GM04504 (cell line): ENCODE results near the gene MEA1.
"Not testable (repeated sequence)": the region's sequence is repeated elsewhere in the genome, so short reads cannot be mapped to it uniquely, and the experiment has no call there.

Experiments used
- DNase-seq: peaks from one replicate; pipeline ENCODE4 v3.0.0-alpha.2; 2012; ENCODE audit warnings: low read depth

The MEA1 gene

GRCh38 chr6:43013843-43014433 lies at the start of gene MEA1, which contains the start of gene KLHDC3:
MEA1 (minus strand) TSS chr6:43013946; CDS start chr6:43013813, 133 bp downstream.
KLHDC3 (plus strand) TSS chr6:43014249; CDS start chr6:43017193, 2,944 bp downstream.
- DNase-seq = peak; percentile 100

DNA sequence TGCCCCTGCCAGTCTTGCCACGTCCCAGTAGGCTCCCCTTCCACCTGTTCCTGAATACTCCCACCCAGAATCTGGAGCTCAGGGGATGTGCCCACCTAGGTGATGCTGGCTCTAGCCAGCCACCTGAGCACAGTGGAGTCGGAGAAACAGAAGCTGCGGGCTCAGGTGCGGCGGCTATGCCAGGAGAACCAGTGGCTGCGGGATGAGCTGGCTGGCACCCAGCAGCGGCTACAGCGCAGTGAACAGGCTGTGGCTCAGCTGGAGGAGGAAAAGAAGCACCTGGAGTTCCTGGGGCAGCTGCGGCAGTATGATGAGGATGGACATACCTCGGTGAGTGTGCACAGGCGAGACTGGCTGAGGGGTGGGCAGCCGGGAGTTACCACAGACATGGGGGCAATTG lies 49.1 kb upstream of the MEA1 start:
- no peak for DNase-seq

DNA sequence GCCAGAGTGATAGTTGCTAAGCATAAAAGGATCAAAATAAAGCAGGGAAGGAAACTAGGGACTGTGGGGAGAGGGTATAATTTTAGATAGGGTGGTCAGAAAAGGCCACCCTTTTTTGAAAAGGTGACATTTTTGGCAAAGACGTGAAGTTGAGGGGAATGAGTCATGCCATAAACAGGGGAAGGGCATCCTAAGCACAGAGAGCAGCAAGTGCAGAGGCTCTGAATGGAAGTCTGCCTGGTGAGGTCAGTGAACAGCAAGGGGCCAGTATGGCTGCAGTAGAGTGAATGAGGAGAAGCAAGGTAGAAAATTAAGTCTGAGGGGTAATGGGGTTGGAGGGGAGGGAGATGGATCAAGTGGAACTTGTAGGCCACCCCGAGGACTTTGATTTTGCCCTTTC lies 48.1 kb upstream of the MEA1 start:
- DNase-seq = no peak

DNA sequence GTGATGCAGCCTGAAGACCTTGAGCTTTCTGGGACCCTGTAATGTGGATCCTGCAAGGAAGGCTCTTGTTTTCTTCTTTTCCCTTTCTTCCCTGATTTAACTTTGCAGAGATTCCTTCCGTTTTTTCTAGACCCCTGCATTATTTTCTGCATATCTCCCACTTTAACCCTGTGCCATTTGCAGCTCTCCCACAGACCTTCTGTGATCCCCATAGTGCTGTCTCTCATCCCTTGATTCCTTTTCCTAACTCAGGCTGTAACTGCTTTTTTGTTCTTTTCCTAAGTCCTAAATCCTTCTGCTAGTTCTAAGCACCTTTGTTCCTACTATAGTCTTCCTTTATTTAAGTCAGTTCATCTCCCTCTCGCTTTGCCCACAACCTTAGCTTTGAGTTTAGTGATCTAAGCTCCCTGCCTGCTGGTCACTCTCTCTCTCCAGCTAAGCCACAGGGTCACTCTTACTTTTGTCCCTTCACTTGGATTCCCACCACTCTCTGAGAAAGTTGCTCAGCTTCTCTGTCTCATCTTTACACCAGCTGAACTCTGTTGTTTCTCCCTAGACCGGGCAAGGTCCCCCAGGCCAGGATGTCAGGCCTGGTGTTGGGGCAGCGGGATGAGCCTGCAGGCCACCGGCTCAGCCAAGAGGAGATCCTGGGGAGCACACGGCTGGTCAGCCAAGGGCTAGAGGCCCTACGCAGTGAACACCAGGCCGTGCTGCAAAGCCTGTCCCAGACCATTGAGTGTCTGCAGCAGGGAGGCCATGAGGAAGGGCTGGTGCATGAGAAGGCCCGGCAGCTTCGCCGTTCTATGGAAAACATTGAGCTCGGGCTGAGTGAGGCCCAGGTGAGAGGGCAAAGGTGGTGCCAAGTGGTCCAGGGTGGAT lies 47.2 kb upstream of the MEA1 start:
- no peak for DNase-seq

DNA sequence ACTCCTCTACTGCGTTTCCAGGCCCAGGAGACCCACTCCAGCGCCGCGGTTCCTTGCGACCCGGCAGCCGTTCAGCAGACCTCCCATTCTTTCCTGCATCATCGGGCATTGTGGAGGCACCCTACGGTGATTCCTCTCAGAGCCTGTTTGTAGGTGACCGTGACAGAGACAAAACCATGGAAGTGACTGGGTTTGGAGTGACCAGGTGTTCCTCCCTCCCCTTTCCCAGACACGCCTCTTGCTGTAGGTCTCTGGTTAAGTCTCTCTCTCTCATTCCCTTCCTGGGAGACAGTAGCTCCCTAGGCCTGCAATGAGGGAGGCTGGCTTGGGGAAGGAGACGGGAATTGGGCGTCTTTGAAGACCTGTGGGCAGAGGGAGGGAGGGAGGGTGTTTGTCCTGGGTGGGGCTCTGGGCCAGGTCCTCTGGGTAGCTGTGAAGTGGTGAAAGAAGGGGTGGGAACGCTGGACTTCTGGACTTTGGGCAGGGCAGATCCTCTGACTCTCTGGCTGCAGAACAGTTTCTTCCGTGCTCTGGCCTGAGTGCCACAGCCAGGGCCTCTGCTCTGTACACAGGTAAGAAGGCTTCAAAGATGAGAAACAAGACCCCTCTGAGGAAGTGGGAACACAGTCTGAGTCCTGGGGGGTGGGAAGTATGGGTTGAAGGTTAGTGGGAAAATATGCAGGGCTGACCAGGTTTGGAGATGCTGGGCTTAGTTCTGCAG lies 46.4 kb upstream of the MEA1 start:
- no peak for DNase-seq

DNA sequence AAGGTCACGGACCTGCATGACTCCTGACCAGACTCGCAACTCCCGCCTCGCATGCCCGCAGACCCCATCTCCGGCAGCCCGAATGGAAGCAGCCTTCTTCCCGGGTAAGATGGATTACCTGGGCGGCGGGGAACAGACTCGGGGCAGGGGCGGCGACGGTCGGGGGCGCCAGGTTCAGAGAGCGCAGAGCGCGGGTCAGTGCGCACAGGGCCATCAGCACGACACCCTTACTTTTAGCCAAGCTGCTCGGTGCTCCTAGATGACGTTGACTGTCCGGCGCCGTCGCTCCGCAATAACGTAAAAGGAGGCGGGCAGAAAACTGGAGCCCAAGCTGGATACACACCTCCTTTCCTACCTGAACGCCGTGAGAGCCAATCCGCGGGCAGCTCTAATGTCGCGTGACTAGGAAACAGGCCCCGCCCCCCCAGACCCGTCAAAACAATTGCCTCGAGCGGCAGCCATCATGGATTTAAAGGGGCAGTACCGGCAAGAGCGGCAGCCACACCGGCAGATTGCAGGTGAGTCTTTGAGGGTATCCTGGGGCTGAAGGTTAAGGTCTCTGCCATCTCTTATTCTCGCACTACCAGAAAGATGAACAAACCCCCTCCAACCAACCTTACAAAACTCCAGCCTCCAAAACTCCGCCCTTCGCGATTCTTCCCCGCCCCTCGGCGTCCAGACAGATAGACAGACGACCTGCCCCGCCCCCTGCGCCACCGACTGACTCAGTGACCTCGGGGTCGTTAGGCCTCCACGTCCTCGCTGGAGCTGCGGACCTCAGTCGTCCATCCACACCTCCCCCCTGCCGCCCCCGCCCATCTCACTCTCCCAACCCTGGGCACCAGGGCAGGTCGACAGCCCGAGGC lies 45.7 kb upstream of the MEA1 start, which contains the start of the genes KLC4 and MRPL2:
KLC4 (plus strand) TSS at position 464 of the 866 bp plus-strand sequence. CDS start 1,705 bp downstream, outside the sequence.
MRPL2 (minus strand) TSS at position 267 of the 866 bp plus-strand sequence; CDS start at position 214, 53 bp downstream.
- DNase-seq = peak; percentile 98

GRCh38 chr6:43058531-43058930 lies 44.8 kb upstream of the MEA1 start:
- no peak for DNase-seq

DNA sequence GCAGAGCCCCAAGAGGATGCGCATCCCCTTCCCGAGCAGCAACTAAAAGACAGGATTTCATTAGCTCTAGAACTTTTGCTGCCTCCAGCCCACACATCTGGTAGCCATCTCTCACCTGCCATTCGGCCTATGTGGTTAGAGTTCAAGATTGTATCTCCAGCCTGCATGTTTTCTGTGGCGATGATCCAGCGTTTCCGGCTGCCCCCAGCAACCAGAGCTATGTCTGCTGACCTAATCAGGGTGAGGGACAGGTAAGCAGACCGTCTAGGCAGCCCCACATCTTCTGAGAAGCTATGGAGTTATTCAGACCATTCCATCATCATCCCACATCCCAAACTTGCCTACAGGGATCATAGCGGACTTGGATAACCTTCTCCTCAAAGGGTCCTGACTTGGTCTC lies 42.2 kb upstream of the MEA1 start:
- DNase-seq = no peak

- DNase-seq = no peak
These were observed 40.6 kb upstream of the MEA1 start for GRCh38 chr6:43054206-43054943.

DNA sequence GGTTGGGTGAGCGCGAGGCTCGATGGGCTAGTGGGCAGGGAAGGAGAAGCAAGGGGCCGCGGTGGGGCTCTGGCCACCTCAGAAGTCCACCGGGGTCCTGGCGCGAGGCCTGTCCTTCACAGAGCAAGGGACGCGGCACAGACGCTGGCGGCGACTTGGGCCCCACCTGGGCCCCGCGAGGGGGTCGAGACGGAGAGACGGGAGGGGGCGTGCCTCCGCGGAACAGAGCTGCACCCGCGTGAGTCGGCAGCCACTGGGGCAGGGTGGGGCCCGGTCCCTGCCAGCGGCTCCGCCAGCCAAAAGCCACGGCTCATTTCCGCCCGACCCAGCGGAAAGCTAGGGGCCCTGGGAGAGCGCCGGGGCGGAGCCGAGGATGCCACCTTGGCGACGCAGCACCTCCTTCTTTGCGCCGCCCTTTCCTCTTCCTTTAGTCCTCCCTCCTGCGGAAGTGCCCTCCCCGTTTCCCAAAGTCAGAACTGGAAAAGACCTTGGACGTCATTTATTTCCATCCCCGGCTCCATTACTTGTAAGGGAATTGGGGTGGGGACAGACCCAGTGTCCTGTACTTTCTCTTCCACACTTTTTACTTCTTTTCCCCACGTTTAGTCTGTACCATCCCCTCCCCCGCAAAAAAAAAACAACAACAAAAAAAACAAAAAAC lies 39.9 kb upstream of the MEA1 start, which contains the start of gene CUL7:
CUL7 (minus strand) TSS at position 307 of the 661 bp plus-strand sequence. CDS start 1,063 bp downstream, outside the sequence.
- DNase-seq = peak; percentile 91

GRCh38 chr6:43052842-43053544 lies 39.2 kb upstream of the MEA1 start:
- DNase-seq = no peak

DNA sequence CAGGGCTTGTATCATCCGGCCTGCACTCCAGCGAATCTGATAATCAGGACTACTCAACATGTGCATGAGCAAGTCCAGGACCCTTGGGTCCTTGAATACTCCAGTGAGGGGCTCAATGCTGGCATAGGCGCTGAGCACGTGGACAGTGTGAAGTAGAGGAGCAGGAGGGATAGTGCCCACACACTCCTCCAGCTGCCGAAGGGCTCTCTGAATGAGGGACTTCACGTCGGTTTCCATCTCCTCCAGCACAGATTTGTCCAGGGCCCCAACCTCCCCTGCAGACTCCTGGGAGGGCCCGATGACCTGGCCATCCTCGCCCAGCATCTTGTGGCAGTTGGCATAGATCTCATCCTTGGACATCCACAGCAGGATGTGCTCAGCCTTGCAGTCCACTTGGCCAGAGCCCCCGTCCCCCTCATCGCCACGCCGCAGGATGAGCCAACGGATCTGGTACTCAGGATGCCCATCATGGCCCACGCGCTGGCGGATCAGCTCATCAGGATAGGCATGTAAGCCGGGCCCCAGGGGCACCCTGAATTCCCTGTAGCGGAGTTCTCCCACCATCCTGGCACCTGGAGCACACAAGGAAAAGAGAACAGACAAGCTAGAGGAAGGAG lies 38.6 kb upstream of the MEA1 start:
- no peak for DNase-seq

DNA sequence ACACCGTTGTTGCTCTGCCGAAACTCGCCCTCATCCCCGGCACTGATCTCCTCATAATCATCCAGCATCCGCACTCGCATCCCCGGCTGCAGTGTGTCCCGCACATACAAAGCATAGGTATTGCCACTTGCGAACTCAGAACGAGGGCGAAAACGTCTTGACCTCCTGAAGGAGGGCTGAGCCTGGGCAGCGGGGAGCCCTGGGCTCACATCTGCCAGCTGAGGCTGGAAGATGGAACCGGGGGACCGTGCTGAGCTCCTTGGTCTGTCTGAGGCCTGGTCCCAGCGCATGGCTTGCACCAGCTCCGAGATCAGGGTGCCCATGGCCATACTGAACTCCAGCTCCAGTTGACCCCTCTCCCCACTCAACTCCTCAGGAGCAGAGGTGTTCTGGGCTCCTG lies 37.2 kb upstream of the MEA1 start:
- DNase-seq = no peak

- DNase-seq = no peak
These were observed 34.3 kb upstream of the MEA1 start for GRCh38 chr6:43047998-43048397.

- no peak for DNase-seq
These were observed 31.7 kb upstream of the MEA1 start for GRCh38 chr6:43045371-43045930.

- DNase-seq = no peak
These were observed 29.6 kb upstream of the MEA1 start for GRCh38 chr6:43043310-43043709.

DNA sequence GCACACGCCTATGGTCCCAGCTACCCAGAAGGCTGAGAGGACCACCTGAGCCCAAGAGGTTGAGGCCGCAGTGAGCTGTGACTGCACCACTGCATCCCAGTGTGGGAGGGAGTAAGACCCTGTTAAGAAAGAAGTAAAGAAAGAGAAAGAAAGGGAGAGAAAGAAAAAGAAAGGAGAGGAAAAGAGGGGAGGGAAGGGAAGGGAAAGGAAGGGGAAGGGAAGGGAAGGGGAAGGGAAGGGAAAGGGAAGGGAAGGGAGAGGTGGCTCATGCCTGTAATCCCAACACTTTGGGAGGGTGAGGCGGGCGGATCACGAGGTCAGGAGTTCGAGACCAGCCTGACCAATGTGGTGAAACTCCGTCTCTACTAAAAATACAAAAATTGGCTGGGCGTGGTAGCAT lies 27.7 kb upstream of the MEA1 start:
- DNase-seq = not testable (repeated sequence)

DNA sequence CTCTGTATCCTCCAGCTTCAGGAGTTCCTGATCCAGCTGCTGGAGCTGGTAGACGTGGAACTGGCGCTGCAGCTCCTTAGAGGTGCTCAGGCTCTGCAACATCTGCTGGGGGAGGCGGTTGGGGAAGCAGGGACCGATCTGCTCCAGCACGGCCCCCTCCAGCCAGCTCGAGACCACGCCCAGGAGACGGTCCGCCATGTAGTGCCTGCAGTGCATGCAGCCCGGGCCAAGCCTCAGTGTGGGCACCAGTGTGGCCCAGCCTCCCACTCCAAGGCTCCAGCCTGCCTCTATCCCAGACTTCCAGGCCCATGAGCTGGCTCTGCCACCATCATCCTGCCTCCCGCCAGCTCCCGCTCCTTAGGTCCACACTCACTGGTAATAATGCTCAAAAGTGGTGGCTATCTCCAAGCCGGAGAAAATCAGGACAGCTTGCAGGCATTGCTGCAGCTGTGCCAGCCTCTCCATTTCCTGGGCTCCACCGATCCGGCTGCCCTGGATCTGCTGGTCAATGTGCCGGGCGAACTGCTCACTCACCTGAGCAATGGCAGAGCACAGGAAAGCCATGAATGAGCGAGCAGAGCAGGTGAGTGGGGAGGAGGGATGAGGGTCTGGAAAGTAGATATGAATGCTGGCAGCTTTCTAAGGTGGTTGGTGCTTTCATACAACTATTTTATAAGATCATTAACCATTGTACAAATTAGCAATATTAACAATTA lies 27.0 kb upstream of the MEA1 start:
- DNase-seq = no peak
